HCT116 (cell line): ENCODE data around the gene SPTBN1. TPM values are rescaled to one million over a fixed set of nuclear protein-coding genes. Genes with fewer than 3 reads are reported as not detected.

Experiments used
- ATAC-seq: fragments of 200-7000 bp; cut with Tn5 transposase; 2 replicates; pipeline ENCODE4 v1.9.1; 2020; ENCODE audit warnings: mild to moderate bottlenecking, moderate library complexity
- BruUV-seq: library from RNA; stranded (reverse); fragments of 400-500 nt; replicated peaks from 2 replicates; lab custom pipeline; 2021; lab: Mats Ljungman, UMichigan
- CTCF ChIA-PET: fragments of 300-600 bp; sonication (Branson Sonifier 250); formaldehyde crosslinking; loops from one replicate; lab custom pipeline; 2021; ENCODE audit warnings: antibody characterized with exemption; lab: Charles Lee
- POLR2A ChIA-PET: fragments of 300-600, 350-600 bp; sonication (Branson Sonifier 250); formaldehyde crosslinking; loops from one replicate; lab custom pipeline; 2021; ENCODE audit warnings: antibody characterized with exemption; lab: Charles Lee
- RAD21 ChIA-PET, 2 experiments: fragments of 300-600 bp; sonication (Branson Sonifier 250); formaldehyde crosslinking; loops; one replicate each; lab custom pipeline; 2023; ENCODE audit warnings: low total read pairs in 2 of 2; ENCODE audit not compliant: uncharacterized antibody in 2 of 2, unreplicated experiment in 2 of 2, low non-redundant PET in 1 of 2; lab: Charles Lee
- DNase-seq: peaks from one replicate; pipeline ENCODE4 v3.0.0-alpha.2; 2010; ENCODE audit warnings: low read depth, low spot score
- H2AFZ ChIP-seq: fragments of 200-600 bp; shearing (Covaris generic), sonication (generic); 2 replicates; pipeline ENCODE4 v1.6.1; 2017; ENCODE audit warnings: low read depth, mixed run types, mixed read lengths, antibody characterized with exemption, low read length; ENCODE audit not compliant: poor library complexity, severe bottlenecking
- H3K27ac ChIP-seq: 2 replicates; pipeline ENCODE4 v1.5.1; 2012; ENCODE audit warnings: low read depth, low read length
- H3K27me3 ChIP-seq: fragments of 200-600 bp; sonication (generic); 2 replicates; pipeline ENCODE4 v1.6.1; 2016; ENCODE audit warnings: mixed run types, low read length, mixed read lengths; ENCODE audit not compliant: insufficient read depth
- H3K36me3 ChIP-seq, 2 experiments: fragments of 200-500 bp in 1 of 2; fragments of 200-600 bp in 1 of 2; sonication (Bioruptor generic) in 1 of 2; sonication (generic) in 1 of 2; 2 replicates each; pipeline versions ENCODE4 v1.5.1 to v1.6.1; 2014 to 2016; ENCODE audit warnings: low read length in 2 of 2, inconsistent platforms in 1 of 2, mixed read lengths in 1 of 2, mixed run types in 1 of 2; ENCODE audit not compliant: insufficient read depth in 2 of 2, control insufficient read depth in 1 of 2
- H3K4me1 ChIP-seq, 2 experiments: fragments of 200-600 bp in 1 of 2; sonication (generic) in 1 of 2; 2 replicates each; pipeline versions ENCODE4 v1.5.1 to v1.6.1; 2012 to 2017; ENCODE audit warnings: low read length in 2 of 2, inconsistent platforms in 1 of 2, mild to moderate bottlenecking in 1 of 2, mixed read lengths in 1 of 2, mixed run types in 1 of 2, moderate library complexity in 1 of 2; ENCODE audit not compliant: insufficient read depth in 2 of 2, control insufficient read depth in 1 of 2
- H3K4me2 ChIP-seq: fragments of 200-600 bp; sonication (generic); 2 replicates; pipeline ENCODE4 v1.6.1; 2017; ENCODE audit warnings: mixed run types, low read length, mixed read lengths
- H3K4me3 ChIP-seq, 2 experiments: fragments of 200-600 bp in 1 of 2; sonication (generic) in 1 of 2; replicated peaks in 1 of 2; 2 replicates each; pipeline ENCODE4 v1.5.1; 2011 to 2016; ENCODE audit warnings: low read length in 2 of 2, control low read depth in 1 of 2, low read depth in 1 of 2, mild to moderate bottlenecking in 1 of 2, mixed read lengths in 1 of 2, mixed run types in 1 of 2
- H3K79me2 ChIP-seq: fragments of 200-600 bp; sonication (generic); 2 replicates; pipeline ENCODE4 v1.6.1; 2017; ENCODE audit warnings: mild to moderate bottlenecking, mixed run types, low read length, moderate library complexity, mixed read lengths; ENCODE audit not compliant: insufficient read depth
- H3K9ac ChIP-seq: fragments of 200-600 bp; sonication (generic); 2 replicates; pipeline ENCODE4 v1.6.1; 2016; ENCODE audit warnings: low read length, mixed read lengths
- H3K9me2 ChIP-seq: fragments of 200-600 bp; sonication (generic), shearing (Covaris generic); 2 replicates; pipeline ENCODE4 v1.6.1; 2017; ENCODE audit warnings: mixed run types, mild to moderate bottlenecking, moderate library complexity; ENCODE audit not compliant: insufficient read depth
- H3K9me3 ChIP-seq, 2 experiments: fragments of 200-500 bp in 1 of 2; fragments of 200-600 bp in 1 of 2; sonication (Bioruptor generic) in 1 of 2; sonication (generic) in 1 of 2; 2 replicates each; pipeline ENCODE4 v1.6.1; 2014 to 2017; ENCODE audit warnings: low read length in 2 of 2, mixed read lengths in 2 of 2, inconsistent platforms in 1 of 2, low read depth in 1 of 2, mild to moderate bottlenecking in 1 of 2, mixed run types in 1 of 2, moderate library complexity in 1 of 2; ENCODE audit not compliant: control insufficient read depth in 1 of 2, insufficient read depth in 1 of 2
- H4K20me1 ChIP-seq: fragments of 200-600 bp; sonication (generic), shearing (Covaris generic); 2 replicates; pipeline ENCODE4 v1.6.1; 2017; ENCODE audit warnings: mixed run types, mild to moderate bottlenecking, moderate library complexity; ENCODE audit not compliant: insufficient read depth
- CBX3 ChIP-seq: IDR thresholded peaks from 2 replicates; pipeline ENCODE4 v1.6.1; 2012; ENCODE audit warnings: low read depth
- EGR1 ChIP-seq: IDR thresholded peaks from 2 replicates; pipeline ENCODE4 v1.6.1; 2012; ENCODE audit warnings: low read depth
- ELF1 ChIP-seq: IDR thresholded peaks from 2 replicates; pipeline ENCODE4 v1.6.1; 2012; ENCODE audit warnings: low read depth, borderline replicate concordance
- EZH2 ChIP-seq: fragments of 200-600 bp; sonication (generic); IDR thresholded peaks from 2 replicates; pipeline ENCODE4 v1.6.1; 2017; ENCODE audit warnings: antibody characterized with exemption, mixed run types
- EZH2phosphoT487 ChIP-seq: fragments of 200-600 bp; IDR thresholded peaks from 2 replicates; pipeline ENCODE4 v1.6.1; 2018; ENCODE audit warnings: antibody characterized with exemption, borderline replicate concordance
- FOSL1 ChIP-seq: IDR thresholded peaks from 2 replicates; pipeline ENCODE4 v1.6.1; 2012; ENCODE audit warnings: low read depth
- POLR2AphosphoS5 ChIP-seq: IDR thresholded peaks from 2 replicates; pipeline ENCODE4 v1.6.1; 2011; ENCODE audit warnings: mild to moderate bottlenecking, low read depth, low read length, moderate library complexity
- RAD21 ChIP-seq: IDR thresholded peaks from 2 replicates; pipeline ENCODE4 v1.6.1; 2012; ENCODE audit warnings: low read depth, mild to moderate bottlenecking
- SRF ChIP-seq: IDR thresholded peaks from 2 replicates; pipeline ENCODE4 v1.6.1; 2012; ENCODE audit warnings: low read depth
- YY1 ChIP-seq: IDR thresholded peaks from 2 replicates; pipeline ENCODE4 v1.6.1; 2011; ENCODE audit warnings: low read length, low read depth, moderate library complexity, mild to moderate bottlenecking; ENCODE audit not compliant: insufficient replicate concordance; ENCODE audit errors: extremely low read depth
- intact Hi-C: fragments of 100-400 bp; cut with micrococcal nuclease; formaldehyde crosslinking; loops from 2 replicates; pipeline ENCODE4 v1.10.0; 2022
- total RNA-seq: library from RNA; stranded (reverse); gene quantifications from one replicate; pipeline ENCODE4 v1.2.1, GENCODE V29; 2021; ENCODE audit not compliant: unreplicated experiment
- TF ChIP-seq, protein P1 (sequence below): IDR thresholded peaks from 2 replicates; pipeline ENCODE4 v1.6.1; 2012; ENCODE audit warnings: low read depth
- TF ChIP-seq, protein P2 (sequence below): IDR thresholded peaks from 2 replicates; pipeline ENCODE4 v1.6.1; 2012

Gene SPTBN1
- total RNA-seq, 1 experiment from 2014 or later = 84.4 TPM

DNA sequence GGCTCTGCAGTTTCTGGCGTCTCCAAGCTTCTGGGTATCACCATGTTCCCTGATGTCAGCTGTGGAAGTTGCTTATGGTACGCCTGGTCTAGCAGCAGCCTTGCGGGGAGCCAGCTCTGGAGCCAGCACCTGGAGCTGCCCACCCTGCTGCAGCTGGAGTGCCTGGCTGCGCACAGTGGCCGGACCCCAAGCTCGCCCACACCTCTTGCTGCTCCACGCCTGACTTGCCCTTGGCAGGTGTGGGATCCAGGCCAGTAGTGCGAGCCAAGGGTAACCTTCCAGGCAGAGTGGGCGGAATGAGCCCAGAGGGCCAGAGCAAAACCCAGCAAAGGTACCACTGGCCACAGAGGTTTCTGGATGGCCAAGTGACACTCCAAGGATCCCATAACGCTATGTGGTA is 254.1 kb downstream of the SPTBN1 start:
- Histone ChIP-seq H3K4me3 (no peak overlapping the region), H3K27ac (no peak overlapping the region), H2AFZ (no peak overlapping the region), H3K36me3 (no peaks in the 10 kb centered on the region), H3K9me2 (no peaks in the 10 kb centered on the region), H4K20me1 (no peaks in the 10 kb centered on the region), H3K9ac (no peak overlapping the region), H3K9me3 (no peaks in the 10 kb centered on the region), H3K27me3 (no peaks in the 10 kb centered on the region), H3K79me2 (no peaks in the 10 kb centered on the region), H3K4me1 (no peaks in the 10 kb centered on the region), H3K4me2 (no peak overlapping the region)
- CTCF ChIA-PET = interaction anchor here (1.5 kb wide), 1 partner anchor 45 kb away, joined by 3 read pairs; no protein-coding TSS in a partner anchor
- POLR2A ChIA-PET = no interaction called here
- RAD21 ChIA-PET = no interaction called here
- TF ChIP-seq EZH2phosphoT487 (no peak), EGR1 (no peak), ELF1 (no peak)
- DNase-seq = no peak
- no TSS peak for BruUV-seq
- ATAC-seq = no peak
- intact Hi-C loops = no loop called here

DNA sequence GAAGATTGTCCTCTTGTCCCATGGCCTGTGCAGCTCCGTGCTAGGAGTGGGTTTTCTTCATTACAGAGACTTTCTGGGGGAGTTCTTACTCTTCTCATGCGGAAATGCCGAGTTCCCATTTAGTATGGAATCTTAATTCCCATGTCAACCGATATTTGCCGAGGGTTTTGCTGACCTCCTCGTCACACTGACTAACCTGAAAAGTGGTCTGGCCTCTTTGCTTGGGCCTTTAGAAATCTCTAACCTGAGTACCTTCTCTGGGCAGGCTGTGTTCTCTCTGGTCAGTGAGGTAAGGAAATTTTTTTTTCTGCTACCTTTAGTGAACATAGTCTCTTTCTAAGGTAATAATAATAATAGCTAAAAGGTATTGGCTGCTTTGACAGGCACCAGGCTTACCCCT is 256.4 kb downstream of the SPTBN1 start:
- intact Hi-C loops = no loop called here
- Histone ChIP-seq H4K20me1 (no peaks in the 10 kb centered on the region), H2AFZ (no peak overlapping the region), H3K4me1 (no peaks in the 10 kb centered on the region), H3K4me3 (no peak overlapping the region), H3K9ac (no peak overlapping the region), H3K9me2 (no peaks in the 10 kb centered on the region), H3K27ac (no peak overlapping the region), H3K4me2 (no peak overlapping the region), H3K36me3 (no peaks in the 10 kb centered on the region), H3K79me2 (no peaks in the 10 kb centered on the region), H3K27me3 (no peaks in the 10 kb centered on the region), H3K9me3 (no peaks in the 10 kb centered on the region)
- BruUV-seq = no TSS peak
- ChIA-PET RAD21 (no interaction called here), CTCF (no interaction called here)
- ATAC-seq = no peak
- no peak for DNase-seq
- TF ChIP-seq SRF (no peak), EZH2phosphoT487 (no peak), POLR2AphosphoS5 (no peak), EZH2 (no peak), FOSL1 (no peak), ELF1 (no peak), CBX3 (no peak), RAD21 (no peak), YY1 (no peak)
- TF ChIP-seq, protein P1, sequence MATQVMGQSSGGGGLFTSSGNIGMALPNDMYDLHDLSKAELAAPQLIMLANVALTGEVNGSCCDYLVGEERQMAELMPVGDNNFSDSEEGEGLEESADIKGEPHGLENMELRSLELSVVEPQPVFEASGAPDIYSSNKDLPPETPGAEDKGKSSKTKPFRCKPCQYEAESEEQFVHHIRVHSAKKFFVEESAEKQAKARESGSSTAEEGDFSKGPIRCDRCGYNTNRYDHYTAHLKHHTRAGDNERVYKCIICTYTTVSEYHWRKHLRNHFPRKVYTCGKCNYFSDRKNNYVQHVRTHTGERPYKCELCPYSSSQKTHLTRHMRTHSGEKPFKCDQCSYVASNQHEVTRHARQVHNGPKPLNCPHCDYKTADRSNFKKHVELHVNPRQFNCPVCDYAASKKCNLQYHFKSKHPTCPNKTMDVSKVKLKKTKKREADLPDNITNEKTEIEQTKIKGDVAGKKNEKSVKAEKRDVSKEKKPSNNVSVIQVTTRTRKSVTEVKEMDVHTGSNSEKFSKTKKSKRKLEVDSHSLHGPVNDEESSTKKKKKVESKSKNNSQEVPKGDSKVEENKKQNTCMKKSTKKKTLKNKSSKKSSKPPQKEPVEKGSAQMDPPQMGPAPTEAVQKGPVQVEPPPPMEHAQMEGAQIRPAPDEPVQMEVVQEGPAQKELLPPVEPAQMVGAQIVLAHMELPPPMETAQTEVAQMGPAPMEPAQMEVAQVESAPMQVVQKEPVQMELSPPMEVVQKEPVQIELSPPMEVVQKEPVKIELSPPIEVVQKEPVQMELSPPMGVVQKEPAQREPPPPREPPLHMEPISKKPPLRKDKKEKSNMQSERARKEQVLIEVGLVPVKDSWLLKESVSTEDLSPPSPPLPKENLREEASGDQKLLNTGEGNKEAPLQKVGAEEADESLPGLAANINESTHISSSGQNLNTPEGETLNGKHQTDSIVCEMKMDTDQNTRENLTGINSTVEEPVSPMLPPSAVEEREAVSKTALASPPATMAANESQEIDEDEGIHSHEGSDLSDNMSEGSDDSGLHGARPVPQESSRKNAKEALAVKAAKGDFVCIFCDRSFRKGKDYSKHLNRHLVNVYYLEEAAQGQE = no peak
- TF ChIP-seq, protein P2, sequence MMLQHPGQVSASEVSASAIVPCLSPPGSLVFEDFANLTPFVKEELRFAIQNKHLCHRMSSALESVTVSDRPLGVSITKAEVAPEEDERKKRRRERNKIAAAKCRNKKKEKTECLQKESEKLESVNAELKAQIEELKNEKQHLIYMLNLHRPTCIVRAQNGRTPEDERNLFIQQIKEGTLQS = no peak
- TF ChIP-seq, all 23 proteins: peak for 0
- POLR2A ChIA-PET = no interaction called here
